ENCODE measurements around the gene ORC2. TPM values are rescaled to one million over a fixed set of nuclear protein-coding genes. Genes with fewer than 3 reads are reported as not detected.

The ORC2 gene
- total RNA-seq, 1 experiment from 2014 or later = 56.0 TPM

DNA sequence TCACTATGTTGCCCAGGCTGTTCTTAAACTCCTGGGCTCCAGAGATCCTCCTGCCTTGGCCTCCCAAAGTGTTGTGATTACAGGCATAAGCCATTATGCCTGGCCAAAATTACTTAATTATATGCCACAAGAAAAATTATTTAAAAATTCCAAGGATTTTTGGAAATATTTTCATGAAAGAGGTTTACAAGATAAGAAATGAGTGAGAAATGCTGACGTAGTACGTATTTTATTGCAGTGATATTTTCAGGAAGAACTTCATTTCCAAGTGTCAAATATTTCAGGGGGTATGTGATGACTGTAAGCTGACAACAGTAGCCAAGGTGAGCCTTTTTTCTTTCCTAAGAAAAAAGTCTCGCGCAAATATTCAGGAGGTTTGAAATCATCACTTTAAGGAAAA is 53.5 kb downstream of the ORC2 start:
- POLR2A ChIA-PET = no interaction called here
- H3K9me3 Mint-ChIP-seq = no peaks in the 10 kb centered on the region
- ATAC-seq (no peak), DNase-seq (ENCODE audit: low spot score) (no peak)
- peaks cover 38% of the 10 kb centered on the region for H3K36me3 Mint-ChIP-seq
- H3K4me1 Mint-ChIP-seq = no peaks in the 10 kb centered on the region
- no peak overlapping the region for H3K27ac Mint-ChIP-seq
- H3K4me3 Mint-ChIP-seq = no peak overlapping the region
- H3K27me3 Mint-ChIP-seq (ENCODE audit: low read depth) = no peaks in the 10 kb centered on the region
- TF ChIP-seq NR2C2 (CRISPR knock-in tag; IDR thresholded peaks at IDR 0.05) = no peak
- no peak for TF ChIP-seq NFATC4 (CRISPR knock-in tag; IDR thresholded peaks at IDR 0.05)
- TF ChIP-seq CREM (CRISPR knock-in tag; IDR thresholded peaks at IDR 0.05) = no peak
- TF ChIP-seq, protein P1, sequence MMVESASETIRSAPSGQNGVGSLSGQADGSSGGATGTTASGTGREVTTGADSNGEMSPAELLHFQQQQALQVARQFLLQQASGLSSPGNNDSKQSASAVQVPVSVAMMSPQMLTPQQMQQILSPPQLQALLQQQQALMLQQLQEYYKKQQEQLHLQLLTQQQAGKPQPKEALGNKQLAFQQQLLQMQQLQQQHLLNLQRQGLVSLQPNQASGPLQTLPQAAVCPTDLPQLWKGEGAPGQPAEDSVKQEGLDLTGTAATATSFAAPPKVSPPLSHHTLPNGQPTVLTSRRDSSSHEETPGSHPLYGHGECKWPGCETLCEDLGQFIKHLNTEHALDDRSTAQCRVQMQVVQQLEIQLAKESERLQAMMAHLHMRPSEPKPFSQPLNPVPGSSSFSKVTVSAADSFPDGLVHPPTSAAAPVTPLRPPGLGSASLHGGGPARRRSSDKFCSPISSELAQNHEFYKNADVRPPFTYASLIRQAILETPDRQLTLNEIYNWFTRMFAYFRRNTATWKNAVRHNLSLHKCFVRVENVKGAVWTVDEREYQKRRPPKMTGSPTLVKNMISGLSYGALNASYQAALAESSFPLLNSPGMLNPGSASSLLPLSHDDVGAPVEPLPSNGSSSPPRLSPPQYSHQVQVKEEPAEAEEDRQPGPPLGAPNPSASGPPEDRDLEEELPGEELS (CRISPR knock-in tag; IDR thresholded peaks at IDR 0.05) = no peak
- TF ChIP-seq SMAD4 (CRISPR knock-in tag; IDR thresholded peaks at IDR 0.05) = no peak
- no peak for TF ChIP-seq TP53 (CRISPR knock-in tag; IDR thresholded peaks at IDR 0.05)
- no peak for TF ChIP-seq NR1H2 (CRISPR knock-in tag; IDR thresholded peaks at IDR 0.05)
- TF ChIP-seq TCF7 (CRISPR knock-in tag; IDR thresholded peaks at IDR 0.05; ENCODE audit: low read depth) = no peak
- no peak for TF ChIP-seq ZNF263 (CRISPR knock-in tag; IDR thresholded peaks at IDR 0.05; ENCODE audit: low read depth)
- TF ChIP-seq EMX1 (CRISPR knock-in tag; IDR thresholded peaks at IDR 0.05) = no peak
- no peak for TF ChIP-seq E2F1 (CRISPR knock-in tag; IDR thresholded peaks at IDR 0.05)
- no peak for TF ChIP-seq ATF1 (CRISPR knock-in tag; IDR thresholded peaks at IDR 0.05)
- TF ChIP-seq ELF4 (CRISPR knock-in tag; IDR thresholded peaks at IDR 0.05; ENCODE audit: low read depth) = no peak
- CTCF ChIA-PET = no interaction called here

DNA sequence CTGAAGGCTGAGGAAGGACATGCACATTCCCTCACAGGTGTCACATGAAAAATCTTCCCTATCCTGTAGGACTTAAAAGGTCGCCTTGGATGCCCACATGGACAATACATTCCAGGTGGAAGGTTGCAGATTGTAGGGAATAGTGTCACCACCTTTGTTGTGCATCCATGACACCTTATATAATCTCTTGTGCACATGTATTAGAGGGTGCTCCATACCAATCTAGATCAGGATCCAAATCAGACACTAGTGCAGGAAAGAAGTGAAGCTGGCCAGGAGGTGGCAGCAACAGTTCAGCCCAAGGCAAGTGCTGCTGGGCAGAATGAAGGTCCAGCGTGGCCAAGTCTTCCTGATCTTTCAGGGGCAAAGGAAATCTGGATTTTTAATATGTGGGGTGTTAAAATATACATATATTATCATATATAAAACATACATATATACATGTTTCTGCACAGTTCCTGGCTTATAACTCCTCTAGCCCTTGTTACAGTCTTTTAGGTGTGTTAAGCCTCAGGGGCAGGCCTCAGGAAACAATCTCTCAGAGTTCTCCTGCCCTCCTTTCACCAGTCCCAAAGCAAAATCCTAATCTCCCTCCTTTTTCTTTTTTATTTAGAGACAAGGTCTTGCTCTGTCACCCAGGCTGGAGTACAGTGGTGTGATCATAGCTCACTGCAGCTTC is 57.7 kb downstream of the ORC2 start:
- peak; percentile 69 for ATAC-seq
- Mint-ChIP-seq H3K4me3 (no peak overlapping the region), H3K27me3 (ENCODE audit: low read depth) (no peaks in the 10 kb centered on the region), H3K36me3 (peaks cover 37% of the 10 kb centered on the region), H3K27ac (no peak overlapping the region), H3K4me1 (no peaks in the 10 kb centered on the region), H3K9me3 (no peaks in the 10 kb centered on the region)
- ChIA-PET POLR2A (interaction anchor here (0.6 to 0.7 kb wide), 3 partner anchors 28 to 740 kb away, joined by 3 to 12 read pairs (median 3); no protein-coding TSS in a partner anchor), CTCF (interaction anchor here (0.6 to 3.4 kb wide), 15 partner anchors 8 to 1166 kb away, joined by 3 to 19 read pairs (median 4); partner anchors contain the start of genes CASP10, NIF3L1, ORC2 and PPIL3)
- DNase-seq (ENCODE audit: low spot score) = peak; percentile 72
- no peak for TF ChIP-seq GABPB1 (CRISPR knock-in tag; IDR thresholded peaks at IDR 0.05)
- TF ChIP-seq SP1 (CRISPR knock-in tag; conservative IDR thresholded peaks at IDR 0.05) = no peak
- TF ChIP-seq, protein P2, sequence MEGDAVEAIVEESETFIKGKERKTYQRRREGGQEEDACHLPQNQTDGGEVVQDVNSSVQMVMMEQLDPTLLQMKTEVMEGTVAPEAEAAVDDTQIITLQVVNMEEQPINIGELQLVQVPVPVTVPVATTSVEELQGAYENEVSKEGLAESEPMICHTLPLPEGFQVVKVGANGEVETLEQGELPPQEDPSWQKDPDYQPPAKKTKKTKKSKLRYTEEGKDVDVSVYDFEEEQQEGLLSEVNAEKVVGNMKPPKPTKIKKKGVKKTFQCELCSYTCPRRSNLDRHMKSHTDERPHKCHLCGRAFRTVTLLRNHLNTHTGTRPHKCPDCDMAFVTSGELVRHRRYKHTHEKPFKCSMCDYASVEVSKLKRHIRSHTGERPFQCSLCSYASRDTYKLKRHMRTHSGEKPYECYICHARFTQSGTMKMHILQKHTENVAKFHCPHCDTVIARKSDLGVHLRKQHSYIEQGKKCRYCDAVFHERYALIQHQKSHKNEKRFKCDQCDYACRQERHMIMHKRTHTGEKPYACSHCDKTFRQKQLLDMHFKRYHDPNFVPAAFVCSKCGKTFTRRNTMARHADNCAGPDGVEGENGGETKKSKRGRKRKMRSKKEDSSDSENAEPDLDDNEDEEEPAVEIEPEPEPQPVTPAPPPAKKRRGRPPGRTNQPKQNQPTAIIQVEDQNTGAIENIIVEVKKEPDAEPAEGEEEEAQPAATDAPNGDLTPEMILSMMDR (IDR thresholded peaks at IDR 0.05) = no peak; the same call in 1 of the 2 replicates
- no peak for TF ChIP-seq ETV6 (CRISPR knock-in tag; IDR thresholded peaks at IDR 0.05)
- no peak for TF ChIP-seq TP53 (CRISPR knock-in tag; IDR thresholded peaks at IDR 0.05)
- no peak for TF ChIP-seq OVOL2 (CRISPR knock-in tag; IDR thresholded peaks at IDR 0.05; ENCODE audit: borderline replicate concordance)
- TF ChIP-seq, protein P3, sequence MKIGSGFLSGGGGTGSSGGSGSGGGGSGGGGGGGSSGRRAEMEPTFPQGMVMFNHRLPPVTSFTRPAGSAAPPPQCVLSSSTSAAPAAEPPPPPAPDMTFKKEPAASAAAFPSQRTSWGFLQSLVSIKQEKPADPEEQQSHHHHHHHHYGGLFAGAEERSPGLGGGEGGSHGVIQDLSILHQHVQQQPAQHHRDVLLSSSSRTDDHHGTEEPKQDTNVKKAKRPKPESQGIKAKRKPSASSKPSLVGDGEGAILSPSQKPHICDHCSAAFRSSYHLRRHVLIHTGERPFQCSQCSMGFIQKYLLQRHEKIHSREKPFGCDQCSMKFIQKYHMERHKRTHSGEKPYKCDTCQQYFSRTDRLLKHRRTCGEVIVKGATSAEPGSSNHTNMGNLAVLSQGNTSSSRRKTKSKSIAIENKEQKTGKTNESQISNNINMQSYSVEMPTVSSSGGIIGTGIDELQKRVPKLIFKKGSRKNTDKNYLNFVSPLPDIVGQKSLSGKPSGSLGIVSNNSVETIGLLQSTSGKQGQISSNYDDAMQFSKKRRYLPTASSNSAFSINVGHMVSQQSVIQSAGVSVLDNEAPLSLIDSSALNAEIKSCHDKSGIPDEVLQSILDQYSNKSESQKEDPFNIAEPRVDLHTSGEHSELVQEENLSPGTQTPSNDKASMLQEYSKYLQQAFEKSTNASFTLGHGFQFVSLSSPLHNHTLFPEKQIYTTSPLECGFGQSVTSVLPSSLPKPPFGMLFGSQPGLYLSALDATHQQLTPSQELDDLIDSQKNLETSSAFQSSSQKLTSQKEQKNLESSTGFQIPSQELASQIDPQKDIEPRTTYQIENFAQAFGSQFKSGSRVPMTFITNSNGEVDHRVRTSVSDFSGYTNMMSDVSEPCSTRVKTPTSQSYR (CRISPR knock-in tag; IDR thresholded peaks at IDR 0.05) = no peak
- no peak for TF ChIP-seq NFYB (CRISPR knock-in tag; conservative IDR thresholded peaks at IDR 0.05; ENCODE audit: low read depth)
- TF ChIP-seq PRRX2 (CRISPR knock-in tag; IDR thresholded peaks at IDR 0.05) = no peak
- no peak for TF ChIP-seq ZNF317 (CRISPR knock-in tag; IDR thresholded peaks at IDR 0.05; ENCODE audit: borderline replicate concordance, low read depth)
- TF ChIP-seq EMX1 (CRISPR knock-in tag; IDR thresholded peaks at IDR 0.05) = no peak
- TF ChIP-seq ZNF232 (CRISPR knock-in tag; IDR thresholded peaks at IDR 0.05) = no peak
- TF ChIP-seq USF2 (CRISPR knock-in tag; IDR thresholded peaks at IDR 0.05) = no peak
- TF ChIP-seq ZNF423 (CRISPR knock-in tag; IDR thresholded peaks at IDR 0.05) = no peak
- TF ChIP-seq, protein P1 (CRISPR knock-in tag; IDR thresholded peaks at IDR 0.05) = no peak
- no peak for TF ChIP-seq CBFB (CRISPR knock-in tag; IDR thresholded peaks at IDR 0.05; ENCODE audit: low read depth)

All from WTC11 (cell line).